ENCODE results near the gene ELL2. TPM values are rescaled to one million over a fixed set of nuclear protein-coding genes. Genes with fewer than 3 reads are reported as not detected.
"Not testable (repeated sequence)": the region's sequence is repeated elsewhere in the genome, so short reads cannot be mapped to it uniquely, and the experiment has no call there.

Gene ELL2
- total RNA-seq, 1 donor, result 91.1 TPM

DNA sequence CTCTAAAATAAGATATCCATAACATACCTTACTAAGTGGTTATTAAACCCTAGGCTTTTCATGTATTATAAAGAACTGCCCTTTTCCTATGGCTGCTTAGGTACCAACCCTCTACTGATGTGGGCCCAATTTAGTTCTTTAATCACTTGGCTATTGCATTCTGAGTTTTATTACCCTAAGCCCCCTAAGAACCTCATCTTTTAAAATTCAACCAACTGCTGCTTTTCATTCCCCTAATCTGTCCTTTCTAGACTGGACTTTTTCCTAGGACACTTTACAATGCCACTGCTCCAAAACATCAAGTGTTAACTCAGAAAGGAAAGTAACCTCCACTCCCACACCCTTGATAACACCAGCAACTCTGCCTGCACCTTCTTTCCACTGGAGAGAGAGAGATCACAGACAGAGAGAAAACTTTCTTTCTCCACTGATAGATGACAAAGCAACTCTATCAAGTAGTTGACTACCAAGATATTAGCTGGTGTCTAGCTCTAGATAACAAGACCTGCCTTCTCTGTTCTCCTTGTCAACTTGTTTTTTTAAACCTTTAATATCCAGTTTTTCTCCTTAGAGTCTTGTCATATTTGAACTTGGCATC, 27.3 kb downstream of the ELL2 start:
- Histone ChIP-seq H3K27me3 (ENCODE audit: insufficient read depth, low read length) (no peaks in the 10 kb centered on the region), H3K4me3 (ENCODE audit: low read length) (no peak overlapping the region), H3K4me1 (ENCODE audit: insufficient read depth, low read length) (no peaks in the 10 kb centered on the region), H3K9me3 (ENCODE audit: low read depth, low read length) (no peaks in the 10 kb centered on the region)

DNA sequence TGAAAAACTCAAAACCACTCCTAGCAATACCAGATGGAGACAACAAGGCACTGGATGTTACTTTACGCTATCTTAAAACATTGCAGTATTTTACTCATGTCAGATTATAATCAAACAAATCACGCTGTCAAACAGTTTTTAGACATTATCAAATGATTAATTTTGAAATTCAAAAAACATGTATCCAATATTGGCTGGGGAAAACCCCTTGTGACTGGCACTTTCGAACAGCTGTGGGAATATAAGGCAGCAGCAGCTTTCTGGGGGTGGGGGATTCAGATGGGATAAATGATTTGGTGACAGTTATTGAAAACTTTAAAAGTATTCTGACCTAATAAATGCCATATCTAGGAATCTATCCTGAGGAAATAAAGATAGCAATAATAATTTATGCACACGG, 28.7 kb downstream of the ELL2 start:
- Histone ChIP-seq H3K4me1 (ENCODE audit: insufficient read depth, low read length) (peaks cover 5% of the 10 kb centered on the region), H3K27me3 (ENCODE audit: insufficient read depth, low read length) (no peaks in the 10 kb centered on the region), H3K9me3 (ENCODE audit: low read depth, low read length) (no peaks in the 10 kb centered on the region), H3K4me3 (ENCODE audit: low read length) (no peak overlapping the region)

DNA sequence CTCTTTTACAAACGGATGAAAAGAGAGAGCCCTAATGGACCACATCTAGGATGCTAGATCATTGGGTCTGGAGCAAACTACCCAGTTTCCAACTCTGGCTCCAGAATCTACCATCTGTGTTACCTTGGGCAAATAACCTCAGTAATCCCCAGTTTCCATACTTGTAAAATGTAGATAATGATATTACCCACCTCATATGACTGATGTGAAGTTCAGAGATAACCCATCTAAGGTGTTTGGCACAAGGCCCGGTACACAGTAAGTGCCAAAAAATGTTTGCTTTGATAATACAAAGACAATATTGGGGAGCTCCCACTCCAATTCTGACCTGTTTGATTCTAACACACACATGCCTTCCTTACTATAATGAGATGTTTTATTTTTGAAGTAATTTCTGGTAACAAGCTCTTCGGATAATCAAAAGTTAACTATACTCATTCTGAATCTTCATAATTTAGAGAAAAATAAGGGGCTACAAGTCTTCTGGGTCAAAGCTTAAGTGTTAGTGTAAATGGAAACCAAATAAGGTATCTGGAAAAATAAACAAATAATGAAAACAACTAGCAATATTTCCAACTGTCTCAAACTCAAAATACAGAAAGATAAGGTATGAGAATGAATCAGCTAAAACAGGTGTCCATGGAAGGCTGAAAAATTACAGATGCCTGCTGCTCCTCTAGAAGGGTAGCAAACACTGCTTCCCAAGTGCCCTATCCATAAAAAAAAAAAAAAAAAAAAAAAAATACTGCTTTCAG, 30.4 kb downstream of the ELL2 start:
- H3K27me3 ChIP-seq (ENCODE audit: insufficient read depth, low read length), result no peaks in the 10 kb centered on the region
- no peak overlapping the region for H3K4me3 ChIP-seq (ENCODE audit: low read length)
- H3K4me1 ChIP-seq (ENCODE audit: insufficient read depth, low read length), result peaks cover 6% of the 10 kb centered on the region
- no peaks in the 10 kb centered on the region for H3K9me3 ChIP-seq (ENCODE audit: low read depth, low read length)

DNA sequence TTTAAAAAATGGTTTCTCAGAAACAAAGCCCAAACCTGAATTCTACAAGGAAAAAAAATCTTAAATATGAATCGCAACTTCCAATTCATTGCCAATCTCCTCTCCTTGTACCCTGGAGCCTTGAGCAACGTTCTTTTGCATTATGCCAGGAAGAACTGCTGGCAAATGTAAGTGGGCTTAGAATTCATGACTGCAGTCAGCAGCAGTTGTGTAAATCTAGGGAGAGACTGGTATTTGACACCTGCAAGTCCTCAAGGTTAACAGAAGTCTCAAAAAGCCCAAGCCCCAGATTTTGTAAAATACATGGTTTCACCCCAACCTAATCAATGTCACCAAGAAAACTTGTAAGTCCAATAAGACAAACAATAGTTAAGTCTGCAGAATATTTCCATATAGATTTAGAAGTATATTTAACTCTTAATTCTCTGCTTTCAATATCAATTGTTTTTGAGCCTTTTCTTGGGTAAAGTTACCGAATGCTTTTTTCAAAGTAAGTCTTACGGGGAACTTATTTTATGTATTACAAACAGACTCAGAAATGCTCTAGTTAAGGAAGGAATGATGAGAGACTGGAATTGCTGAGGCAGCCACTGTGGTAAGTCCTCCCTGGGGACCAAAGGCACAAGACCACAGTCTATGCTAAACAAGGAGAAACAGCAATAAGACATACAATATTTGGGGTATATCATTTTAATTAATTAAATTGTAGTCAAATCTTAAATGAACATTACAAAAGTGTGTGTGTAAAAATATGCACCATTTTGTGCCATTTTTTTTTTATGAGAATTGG, 31.3 kb downstream of the ELL2 start:
- Histone ChIP-seq H3K27me3 (ENCODE audit: insufficient read depth, low read length) (no peaks in the 10 kb centered on the region), H3K9me3 (ENCODE audit: low read depth, low read length) (no peaks in the 10 kb centered on the region), H3K4me1 (ENCODE audit: insufficient read depth, low read length) (peaks cover 10% of the 10 kb centered on the region), H3K4me3 (ENCODE audit: low read length) (no peak overlapping the region)

DNA sequence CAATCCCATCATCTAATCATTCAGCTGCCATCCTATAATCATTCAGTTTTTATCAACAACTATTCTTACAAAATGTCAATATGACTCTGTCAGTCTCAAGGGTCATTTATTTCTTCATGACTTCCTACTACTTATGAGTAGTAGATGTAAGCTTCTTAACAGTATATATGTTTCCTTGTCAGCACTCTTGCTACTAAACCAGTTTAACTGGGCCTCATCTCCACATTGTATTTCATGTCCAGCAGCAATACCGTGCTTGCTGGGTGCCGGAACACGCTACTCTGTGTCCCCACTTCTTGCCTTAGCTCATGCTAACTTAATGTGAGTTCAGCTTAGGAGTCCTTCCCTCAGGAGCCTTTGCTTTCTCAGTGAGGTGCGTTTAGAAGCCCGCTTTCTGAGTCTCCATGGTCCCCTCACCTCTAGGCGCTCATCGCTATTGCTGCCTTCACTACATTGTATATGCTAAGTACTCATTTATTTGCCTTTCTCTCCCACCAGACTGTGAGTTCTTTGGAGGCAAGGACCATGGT, 32.9 kb downstream of the ELL2 start:
- H3K27me3 ChIP-seq (ENCODE audit: insufficient read depth, low read length), result no peaks in the 10 kb centered on the region
- no peak overlapping the region for H3K4me3 ChIP-seq (ENCODE audit: low read length)

DNA sequence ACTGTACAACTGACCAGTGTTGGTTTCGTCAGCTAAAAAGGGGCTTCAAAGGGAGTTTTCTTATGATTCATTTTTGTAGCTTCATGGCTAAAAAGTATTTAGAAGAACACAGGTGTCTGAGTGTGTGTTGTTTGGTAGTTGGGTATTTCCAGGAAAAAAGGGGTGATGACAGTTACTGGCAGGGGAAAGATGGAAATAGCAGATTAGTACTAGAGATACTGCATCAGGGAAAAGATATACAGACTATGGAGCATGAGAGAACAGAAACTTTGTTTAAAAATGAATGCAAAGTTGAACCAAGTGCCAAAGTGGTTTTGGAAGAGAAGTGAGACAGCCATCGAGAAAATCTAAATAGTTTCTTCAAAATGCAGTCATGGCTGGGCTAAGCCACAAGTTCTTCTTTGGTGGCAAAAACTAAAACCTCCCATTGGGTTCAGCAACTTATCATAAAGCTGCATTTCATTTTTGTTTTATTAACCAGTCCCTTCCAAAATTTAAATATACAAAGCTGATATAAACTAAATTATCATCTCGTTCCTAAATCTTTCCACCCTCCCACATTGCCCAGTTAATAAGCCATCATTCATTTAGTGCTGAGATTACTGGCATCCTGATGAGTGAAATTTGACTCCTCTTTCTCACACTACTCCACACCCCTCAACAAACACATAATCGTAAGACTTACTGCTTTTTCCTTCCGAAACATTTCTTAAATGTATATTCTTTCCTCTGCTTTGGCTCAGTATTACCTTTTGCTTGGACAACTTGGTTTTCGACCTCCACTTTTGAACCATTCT, 33.5 kb downstream of the ELL2 start:
- Histone ChIP-seq H3K9me3 (ENCODE audit: low read depth, low read length) (no peaks in the 10 kb centered on the region), H3K4me3 (ENCODE audit: low read length) (no peak overlapping the region), H3K27me3 (ENCODE audit: insufficient read depth, low read length) (no peaks in the 10 kb centered on the region), H3K4me1 (ENCODE audit: insufficient read depth, low read length) (peaks cover 32% of the 10 kb centered on the region)

More for the DNA sequence above, 32.9 kb downstream of the ELL2 start:
- peaks cover 25% of the 10 kb centered on the region for H3K4me1 ChIP-seq (ENCODE audit: insufficient read depth, low read length)
- H3K9me3 ChIP-seq (ENCODE audit: low read depth, low read length), result no peaks in the 10 kb centered on the region

DNA sequence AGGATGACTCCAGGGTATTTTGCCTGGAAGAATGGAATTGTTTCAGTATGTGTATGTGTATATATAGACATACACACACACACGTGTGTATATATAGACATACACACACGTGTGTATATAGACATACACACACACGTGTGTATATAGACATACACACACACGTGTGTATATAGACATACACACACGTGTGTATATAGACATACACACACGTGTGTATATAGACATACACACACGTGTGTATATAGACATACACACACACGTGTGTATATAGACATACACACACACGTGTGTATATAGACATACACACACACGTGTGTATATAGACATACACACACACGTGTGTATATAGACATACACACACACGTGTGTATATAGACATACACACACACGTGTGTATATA, 34.4 kb downstream of the ELL2 start:
- H3K27me3 ChIP-seq (ENCODE audit: insufficient read depth, low read length); H3K9me3 ChIP-seq (ENCODE audit: low read depth, low read length); H3K4me3 ChIP-seq (ENCODE audit: low read length): not testable (repeated sequence)
- peaks cover 36% of the 10 kb centered on the region for H3K4me1 ChIP-seq (ENCODE audit: insufficient read depth, low read length)

DNA sequence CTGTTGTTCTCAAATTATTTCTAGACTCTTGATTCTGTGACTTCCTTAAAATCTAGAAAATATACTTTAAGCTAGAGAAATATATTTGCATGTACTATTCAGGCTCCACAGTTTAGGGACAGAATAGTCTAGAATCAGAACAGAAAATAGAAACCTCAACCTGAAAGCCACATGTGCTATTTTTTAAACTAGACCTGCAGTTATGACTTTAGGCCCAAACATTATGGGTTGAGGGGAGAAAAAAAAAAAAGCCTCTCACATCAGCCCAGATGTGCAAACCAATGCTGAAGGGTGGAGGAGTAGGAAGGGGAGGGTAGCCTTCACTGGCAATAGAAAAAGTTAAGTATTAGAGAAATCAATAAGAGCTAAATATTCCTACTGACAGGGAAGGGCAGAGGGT, 35.7 kb downstream of the ELL2 start:
- no peaks in the 10 kb centered on the region for H3K9me3 ChIP-seq (ENCODE audit: low read depth, low read length)
- H3K27me3 ChIP-seq (ENCODE audit: insufficient read depth, low read length), result no peaks in the 10 kb centered on the region
- peaks cover 36% of the 10 kb centered on the region for H3K4me1 ChIP-seq (ENCODE audit: insufficient read depth, low read length)
- H3K4me3 ChIP-seq (ENCODE audit: low read length), result no peak overlapping the region

DNA sequence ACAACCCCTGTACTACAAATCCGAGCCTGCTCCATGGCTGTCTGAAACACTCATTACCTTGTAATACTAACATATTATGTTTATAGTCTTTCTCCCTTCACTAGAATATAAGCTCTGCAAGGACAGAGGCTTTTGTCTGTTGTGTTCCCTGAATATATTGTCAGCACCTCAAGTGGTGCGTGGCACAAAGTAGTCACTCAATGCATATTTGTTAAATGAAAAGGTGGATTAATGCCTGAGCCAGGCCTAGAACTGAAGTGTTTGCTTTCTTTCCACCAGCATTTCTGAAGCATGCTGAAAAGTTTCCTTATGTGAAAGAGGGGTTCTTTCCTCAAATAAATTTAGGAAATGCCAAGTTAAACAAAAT, 36.3 kb downstream of the ELL2 start:
- H3K4me3 ChIP-seq (ENCODE audit: low read length), result no peak overlapping the region
- peaks cover 42% of the 10 kb centered on the region for H3K4me1 ChIP-seq (ENCODE audit: insufficient read depth, low read length)
- no peaks in the 10 kb centered on the region for H3K9me3 ChIP-seq (ENCODE audit: low read depth, low read length)
- H3K27me3 ChIP-seq (ENCODE audit: insufficient read depth, low read length), result no peaks in the 10 kb centered on the region

DNA sequence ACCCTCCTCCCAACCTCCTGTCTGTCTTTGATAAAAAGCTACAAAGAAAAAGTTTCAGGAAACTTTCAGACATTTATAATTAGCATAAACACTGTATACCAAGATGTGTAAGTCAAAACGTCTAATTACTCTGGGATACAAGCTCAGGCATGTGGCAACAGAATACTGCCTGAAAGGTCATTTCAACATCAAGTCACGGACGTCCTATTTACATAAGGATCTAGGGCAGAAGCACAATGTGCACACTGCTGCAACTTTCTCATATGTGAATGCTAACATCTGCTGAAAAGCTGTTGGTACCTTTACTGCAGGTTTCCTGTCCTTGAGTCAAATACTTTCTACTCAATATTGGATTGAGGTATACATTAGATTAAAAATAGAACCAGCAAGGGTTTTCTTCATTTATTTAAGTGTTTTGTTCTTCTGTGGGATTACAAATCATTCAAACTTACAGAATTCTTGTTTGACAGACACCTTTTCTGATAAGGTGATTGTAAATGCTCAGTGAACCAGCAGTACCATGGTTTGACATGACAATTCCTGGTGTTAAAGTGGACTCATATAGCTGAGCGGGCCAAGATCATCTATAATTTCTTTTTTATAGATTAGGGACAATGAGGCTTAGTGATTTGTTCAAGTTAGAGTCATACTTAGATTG, 36.8 kb downstream of the ELL2 start:
- no peaks in the 10 kb centered on the region for H3K27me3 ChIP-seq (ENCODE audit: insufficient read depth, low read length)
- H3K4me3 ChIP-seq (ENCODE audit: low read length), result no peak overlapping the region
- no peaks in the 10 kb centered on the region for H3K9me3 ChIP-seq (ENCODE audit: low read depth, low read length)
- peaks cover 47% of the 10 kb centered on the region for H3K4me1 ChIP-seq (ENCODE audit: insufficient read depth, low read length)

DNA sequence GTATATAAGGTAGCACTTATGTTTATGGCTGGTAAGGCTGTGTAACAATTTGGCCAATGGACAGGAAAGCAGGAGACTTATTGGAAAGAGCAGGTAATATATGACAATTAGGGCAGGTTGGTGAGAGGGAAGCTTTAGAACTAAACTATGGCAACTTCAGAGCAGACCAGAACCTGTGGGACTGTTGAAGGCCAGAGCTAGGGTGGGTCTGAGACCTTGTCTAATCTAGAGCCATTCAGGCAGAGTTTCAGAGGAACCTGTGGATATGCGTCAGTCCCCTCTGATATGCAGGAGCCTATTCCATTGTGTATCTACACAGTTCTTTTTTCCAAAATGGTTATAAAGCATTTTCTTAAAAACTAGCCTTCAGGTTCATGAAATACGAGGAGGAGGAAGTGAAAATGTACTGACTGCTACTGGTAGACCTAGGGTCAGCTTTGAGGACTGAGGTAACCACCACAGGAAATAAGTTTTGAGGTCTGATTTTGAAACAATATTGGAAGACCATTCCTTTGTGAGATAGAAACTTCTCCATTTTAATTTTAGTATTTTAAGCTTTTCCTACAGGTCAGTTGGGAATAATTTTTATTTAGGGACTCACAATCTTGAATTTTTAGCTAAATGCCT, 37.6 kb downstream of the ELL2 start:
- Histone ChIP-seq H3K27me3 (ENCODE audit: insufficient read depth, low read length) (no peaks in the 10 kb centered on the region), H3K9me3 (ENCODE audit: low read depth, low read length) (no peaks in the 10 kb centered on the region), H3K4me1 (ENCODE audit: insufficient read depth, low read length) (peaks cover 51% of the 10 kb centered on the region), H3K4me3 (ENCODE audit: low read length) (no peak overlapping the region)

DNA sequence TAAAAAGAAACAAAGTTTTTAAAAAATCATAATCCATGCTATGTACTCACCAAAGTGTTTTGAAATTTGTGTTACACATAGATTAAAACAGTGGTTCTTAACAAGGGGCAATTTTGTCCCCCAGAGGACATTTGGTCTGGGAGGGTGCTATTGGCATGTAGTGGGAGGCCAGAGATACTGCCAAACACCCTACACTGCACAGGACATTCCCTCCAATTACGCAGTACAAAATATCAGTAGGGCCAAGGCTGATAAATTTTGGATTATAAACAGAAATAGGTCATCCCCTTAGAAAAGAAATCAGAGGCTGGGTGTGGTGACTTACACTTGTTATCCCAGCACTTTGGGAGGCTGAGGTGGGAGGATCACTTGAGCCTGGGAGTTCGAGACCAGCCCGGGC, 38.9 kb downstream of the ELL2 start:
- Histone ChIP-seq H3K4me3 (ENCODE audit: low read length) (no peak overlapping the region), H3K27me3 (ENCODE audit: insufficient read depth, low read length) (no peaks in the 10 kb centered on the region), H3K4me1 (ENCODE audit: insufficient read depth, low read length) (peaks cover 45% of the 10 kb centered on the region)

DNA sequence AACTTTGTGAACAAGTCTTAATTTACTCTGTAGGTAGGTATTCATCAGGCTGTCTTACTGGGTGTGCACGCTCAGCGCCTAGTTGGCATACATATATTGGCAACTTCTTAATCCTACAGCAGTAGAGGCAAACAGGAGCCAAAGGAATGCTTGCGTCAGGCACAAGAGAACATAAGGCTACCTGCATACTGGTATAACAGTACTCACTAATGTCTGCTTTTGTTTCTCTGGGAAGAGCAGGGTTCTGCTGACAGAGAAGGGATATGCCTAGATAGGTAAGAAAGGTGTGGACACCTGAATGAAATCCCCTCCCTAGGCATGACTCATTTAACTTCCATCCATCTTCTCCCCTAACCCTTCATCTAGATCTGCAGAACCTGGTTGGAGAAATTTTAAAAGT, 40.1 kb downstream of the ELL2 start:
- peaks cover 50% of the 10 kb centered on the region for H3K4me1 ChIP-seq (ENCODE audit: insufficient read depth, low read length)
- H3K4me3 ChIP-seq (ENCODE audit: low read length), result no peak overlapping the region
- no peaks in the 10 kb centered on the region for H3K9me3 ChIP-seq (ENCODE audit: low read depth, low read length)
- no peaks in the 10 kb centered on the region for H3K27me3 ChIP-seq (ENCODE audit: insufficient read depth, low read length)

More for the DNA sequence above, 38.9 kb downstream of the ELL2 start:
- H3K9me3 ChIP-seq (ENCODE audit: low read depth, low read length), result no peaks in the 10 kb centered on the region

DNA sequence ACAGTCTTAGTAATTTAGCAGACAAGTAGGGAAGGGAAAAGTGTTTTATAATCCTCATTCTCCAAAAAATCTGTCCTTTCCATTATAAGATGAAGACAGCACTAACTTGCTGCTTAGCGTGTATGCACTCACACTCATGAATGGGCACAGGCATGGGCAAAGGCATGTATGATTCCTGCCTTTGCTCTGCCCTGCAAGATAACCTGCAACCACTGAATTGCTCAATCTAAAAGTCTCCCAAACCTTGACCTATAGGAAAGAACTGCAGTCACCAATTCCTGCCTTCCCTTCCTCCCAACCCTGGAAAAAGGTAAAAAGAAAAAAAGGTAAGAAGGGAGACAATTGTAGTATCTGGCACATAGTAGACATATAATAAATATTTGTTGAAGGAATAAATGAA, 40.8 kb downstream of the ELL2 start:
- H3K9me3 ChIP-seq (ENCODE audit: low read depth, low read length), result no peaks in the 10 kb centered on the region
- H3K4me3 ChIP-seq (ENCODE audit: low read length), result no peak overlapping the region
- peaks cover 57% of the 10 kb centered on the region for H3K4me1 ChIP-seq (ENCODE audit: insufficient read depth, low read length)
- H3K27me3 ChIP-seq (ENCODE audit: insufficient read depth, low read length), result no peaks in the 10 kb centered on the region
